Esophagus muscularis mucosa (tissue), 4 donors: ENCODE data around the gene ZNF618. TPM values are rescaled to one million over a fixed set of nuclear protein-coding genes. Genes with fewer than 3 reads are reported as not detected.

Source experiments
- DNase-seq: peaks from one replicate; pipeline ENCODE4 v3.0.0-alpha.2; 2017; ENCODE audit errors: extremely low spot score
- H3K27ac ChIP-seq, 4 donors: fragments of 200-600 bp; sonication (generic); replicated peaks in 1 of 4; 1 replicate in 3 of 4; 2 replicates in 1 of 4; pipeline ENCODE4 v1.5.1; 2016 to 2019; ENCODE audit warnings: mild to moderate bottlenecking in 1 of 4
- H3K27me3 ChIP-seq, 4 donors: fragments of 200-600 bp; sonication (generic); one replicate each; pipeline versions ENCODE4 v1.5.1 to v1.6.0; 2016 to 2019
- H3K36me3 ChIP-seq, 4 donors: fragments of 200-600 bp; sonication (generic); one replicate each; pipeline ENCODE4 v1.5.1; 2016 to 2019
- H3K4me1 ChIP-seq, 4 donors: fragments of 200-600 bp; sonication (generic); one replicate each; pipeline ENCODE4 v1.5.1; 2016 to 2019
- H3K4me3 ChIP-seq, 4 donors: fragments of 200-600 bp; sonication (generic); 1 replicate in 2 of 4; 2 replicates in 2 of 4; pipeline ENCODE4 v1.5.1; 2016 to 2019; ENCODE audit warnings: mild to moderate bottlenecking in 4 of 4, moderate library complexity in 1 of 4
- H3K9me3 ChIP-seq, 4 donors: fragments of 200-600 bp; sonication (generic); 1 replicate in 3 of 4; 2 replicates in 1 of 4; pipeline ENCODE4 v1.5.1; 2016 to 2019
- EP300 ChIP-seq: sonication (generic); formaldehyde crosslinking; IDR thresholded peaks from one replicate; pipeline ENCODE4 v1.6.1; 2017; ENCODE audit warnings: antibody characterized with exemption
- POLR2A ChIP-seq: fragments of 450-650 bp; IDR thresholded peaks from one replicate; pipeline ENCODE4 v1.6.1; 2017; ENCODE audit warnings: antibody characterized with exemption, moderate library complexity, mild to moderate bottlenecking, low read depth
- POLR2AphosphoS5 ChIP-seq, 2 donors: sonication (generic); formaldehyde crosslinking; IDR thresholded peaks; one replicate each; pipeline ENCODE4 v1.6.1; 2017; ENCODE audit warnings: antibody characterized with exemption in 2 of 2
- WGBS: methylation state at CpG from one replicate; pipeline ENCODE4 v1.1.5; 2018; 5-methylcytosine and 5-hydroxymethylcytosine counted together
- intact Hi-C: fragments of 100-400 bp; cut with DNase I; formaldehyde crosslinking; loops from one replicate; pipeline ENCODE4 v1.15.1; 2023
- total RNA-seq, 4 donors: library from RNA; depleted of rRNA; stranded (reverse); fragments of >200 nt; gene quantifications; one replicate each; pipeline versions ENCODE4 v1.1.0 to v1.2.1, GENCODE V29; 2016
- TF ChIP-seq, protein P1 (sequence below), 3 experiments: fragments of 200-600 bp in 2 of 3; fragments of 450-650 bp in 1 of 3; sonication (generic) in 2 of 3; IDR thresholded peaks; one replicate each; pipeline ENCODE4 v1.5.1; 2017 to 2019; ENCODE audit warnings: antibody characterized with exemption in 3 of 3, mild to moderate bottlenecking in 2 of 3, moderate library complexity in 1 of 3

ZNF618 gene
- total RNA-seq, 4 donors from 2014 or later, result 1.2 to 4.5 (median 2.6) TPM

DNA sequence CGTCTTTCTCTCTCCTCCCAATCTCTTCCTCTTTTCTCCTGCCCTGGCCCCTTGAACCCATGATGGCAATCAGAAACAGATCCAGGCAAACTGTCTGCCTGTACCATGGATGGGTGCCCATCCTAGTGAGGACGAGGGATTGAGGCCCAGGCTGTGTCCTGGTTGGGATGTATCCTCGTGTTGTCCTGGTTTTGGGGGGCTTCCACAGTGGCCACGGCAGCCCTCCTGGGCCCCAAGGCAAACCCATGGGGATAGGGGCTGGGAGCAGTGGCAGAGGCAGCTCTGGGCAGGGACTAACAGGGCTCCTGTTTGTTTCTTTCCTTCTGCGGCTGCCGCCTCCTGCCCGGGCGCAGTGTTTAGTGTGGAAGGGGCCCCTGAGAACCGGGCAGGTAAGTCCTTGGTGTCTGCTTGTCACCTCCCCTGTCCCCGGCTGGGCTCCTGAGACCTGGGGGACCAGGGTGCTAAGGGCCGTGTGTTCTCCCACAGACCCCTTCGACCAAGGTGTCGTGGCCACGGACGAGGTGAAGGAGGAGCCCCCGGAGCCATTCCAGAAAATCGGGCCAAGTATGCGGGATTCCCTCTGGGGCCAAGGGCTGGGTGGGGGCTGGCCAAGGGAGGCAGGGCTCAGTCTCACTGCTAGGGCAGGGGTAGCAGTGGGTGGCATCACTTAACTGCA, 132.0 kb downstream of the ZNF618 start:
- 91% methylated on average over 17 of the region's 18 CpGs for WGBS
- intact Hi-C loops, result no loop called here
- peak; percentile 57 for DNase-seq
- no peaks in the 10 kb centered on the region for H3K9me3 ChIP-seq
- H3K36me3 ChIP-seq, result peaks cover 0 to 17% (median 0%) of the 10 kb centered on the region in 4 donors
- TF ChIP-seq EP300 (no peak), POLR2A (no peak), POLR2AphosphoS5 (IDR thresholded peaks at IDR 0.05) (no peak)
- TF ChIP-seq, protein P1, sequence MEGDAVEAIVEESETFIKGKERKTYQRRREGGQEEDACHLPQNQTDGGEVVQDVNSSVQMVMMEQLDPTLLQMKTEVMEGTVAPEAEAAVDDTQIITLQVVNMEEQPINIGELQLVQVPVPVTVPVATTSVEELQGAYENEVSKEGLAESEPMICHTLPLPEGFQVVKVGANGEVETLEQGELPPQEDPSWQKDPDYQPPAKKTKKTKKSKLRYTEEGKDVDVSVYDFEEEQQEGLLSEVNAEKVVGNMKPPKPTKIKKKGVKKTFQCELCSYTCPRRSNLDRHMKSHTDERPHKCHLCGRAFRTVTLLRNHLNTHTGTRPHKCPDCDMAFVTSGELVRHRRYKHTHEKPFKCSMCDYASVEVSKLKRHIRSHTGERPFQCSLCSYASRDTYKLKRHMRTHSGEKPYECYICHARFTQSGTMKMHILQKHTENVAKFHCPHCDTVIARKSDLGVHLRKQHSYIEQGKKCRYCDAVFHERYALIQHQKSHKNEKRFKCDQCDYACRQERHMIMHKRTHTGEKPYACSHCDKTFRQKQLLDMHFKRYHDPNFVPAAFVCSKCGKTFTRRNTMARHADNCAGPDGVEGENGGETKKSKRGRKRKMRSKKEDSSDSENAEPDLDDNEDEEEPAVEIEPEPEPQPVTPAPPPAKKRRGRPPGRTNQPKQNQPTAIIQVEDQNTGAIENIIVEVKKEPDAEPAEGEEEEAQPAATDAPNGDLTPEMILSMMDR (IDR thresholded peaks at IDR 0.05), result no peak
- H3K4me3 ChIP-seq, result no peak overlapping the region
- no peak overlapping the region for H3K27ac ChIP-seq
- no peaks in the 10 kb centered on the region for H3K27me3 ChIP-seq
- peaks cover 7 to 15% (median 10%) of the 10 kb centered on the region in 4 donors for H3K4me1 ChIP-seq

DNA sequence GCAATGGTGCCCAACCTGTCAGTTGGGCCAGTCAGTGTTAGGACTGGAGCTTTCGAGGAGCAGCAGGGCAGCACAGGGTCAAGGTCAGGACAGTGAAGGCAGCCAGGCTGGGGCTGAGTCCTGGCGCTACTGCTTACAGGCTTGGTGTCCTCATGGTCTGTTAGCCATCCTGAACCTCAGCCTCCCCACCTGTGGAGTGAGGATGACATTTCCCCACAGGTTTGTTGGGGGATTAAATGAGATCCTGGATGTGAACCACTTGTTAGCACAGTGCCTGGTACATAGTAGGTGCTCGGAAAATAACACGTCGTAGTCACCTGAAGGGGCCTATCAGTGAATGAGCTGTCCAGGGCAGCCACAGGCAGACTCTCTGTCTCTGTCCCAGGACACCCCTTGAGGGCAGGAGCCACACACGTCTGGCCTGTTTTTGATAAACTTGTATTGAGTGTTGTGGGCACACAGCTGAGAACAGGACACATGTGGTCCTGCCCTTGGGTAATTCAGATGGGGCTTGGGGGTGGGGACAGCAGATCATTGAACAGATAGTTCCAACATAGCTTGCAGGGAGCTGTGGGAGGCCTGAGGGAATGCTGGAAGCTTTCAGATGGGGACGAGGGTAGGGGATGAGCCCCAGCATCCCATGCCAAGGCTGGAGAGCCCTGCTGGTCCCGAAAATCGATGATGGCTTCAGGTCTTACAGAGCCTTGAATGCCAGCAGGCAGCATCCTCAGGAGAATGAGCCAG, 132.7 kb downstream of the ZNF618 start:
- Histone ChIP-seq H3K9me3 (peaks cover 0 to 4% (median 3%) of the 10 kb centered on the region in 4 donors), H3K27ac (no peak overlapping the region), H3K27me3 (no peaks in the 10 kb centered on the region), H3K4me3 (no peak overlapping the region), H3K36me3 (peaks cover 0 to 17% (median 0%) of the 10 kb centered on the region in 4 donors), H3K4me1 (peaks cover 4 to 8% (median 6%) of the 10 kb centered on the region in 4 donors)
- peak; percentile 82 for DNase-seq
- TF ChIP-seq POLR2A, result no peak
- no peak for TF ChIP-seq POLR2AphosphoS5 (IDR thresholded peaks at IDR 0.05)
- TF ChIP-seq, protein P1 (IDR thresholded peaks at IDR 0.05), result no peak
- no peak for TF ChIP-seq EP300
- intact Hi-C loops, result no loop called here
- WGBS, result 91% methylated on average over 9 of the region's 9 CpGs

DNA sequence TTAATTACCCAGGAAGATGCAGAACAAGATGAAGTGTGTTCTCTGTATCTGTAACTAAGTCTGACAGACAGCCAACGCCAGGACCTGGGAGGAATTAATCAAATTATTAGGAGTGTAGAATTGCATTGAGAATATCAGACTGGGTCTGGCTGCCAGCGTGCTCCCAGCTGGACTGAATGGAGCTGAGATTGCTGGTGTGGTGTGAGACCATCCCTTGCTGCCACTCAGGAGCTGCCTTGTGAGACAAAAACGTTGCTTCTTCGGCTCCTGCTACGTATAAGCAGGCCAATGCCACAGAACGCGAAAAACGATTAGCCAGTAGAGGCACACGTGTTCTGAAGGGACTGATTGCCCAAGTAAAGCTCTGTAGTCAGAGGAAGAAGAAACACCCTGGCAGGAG, 135.2 kb downstream of the ZNF618 start:
- Histone ChIP-seq H3K27me3 (no peaks in the 10 kb centered on the region), H3K4me1 (no peaks in the 10 kb centered on the region), H3K9me3 (peaks cover 0 to 9% (median 8%) of the 10 kb centered on the region in 4 donors), H3K4me3 (no peak overlapping the region), H3K36me3 (peaks cover 0 to 17% (median 0%) of the 10 kb centered on the region in 4 donors), H3K27ac (no peak overlapping the region)
- peak; percentile 4 for DNase-seq
- no peak for TF ChIP-seq EP300
- intact Hi-C loops, result no loop called here
- 90% methylated on average over 9 of the region's 9 CpGs for WGBS

DNA sequence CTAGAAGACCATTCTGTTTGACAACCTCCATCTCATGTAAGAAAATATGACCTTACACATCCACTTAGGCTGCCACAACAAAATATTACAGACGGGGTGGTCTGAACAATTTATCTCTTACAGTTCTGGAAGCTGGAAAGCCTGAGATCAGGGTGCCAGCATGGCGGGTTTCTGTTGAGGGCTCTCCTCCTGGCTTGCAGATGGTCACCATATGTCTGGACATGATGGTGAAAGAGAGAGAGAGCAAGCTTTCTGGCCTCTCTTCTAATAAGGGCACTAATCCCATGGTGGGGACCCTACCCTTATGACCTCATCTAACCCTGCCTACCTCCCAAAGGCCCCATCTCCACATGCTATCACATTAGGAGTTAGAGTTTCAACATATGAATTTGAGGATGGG, 136.0 kb downstream of the ZNF618 start:
- peak; percentile 75 for DNase-seq
- intact Hi-C loops, result no loop called here
- 73% methylated on average over 2 of the region's 2 CpGs for WGBS

DNA sequence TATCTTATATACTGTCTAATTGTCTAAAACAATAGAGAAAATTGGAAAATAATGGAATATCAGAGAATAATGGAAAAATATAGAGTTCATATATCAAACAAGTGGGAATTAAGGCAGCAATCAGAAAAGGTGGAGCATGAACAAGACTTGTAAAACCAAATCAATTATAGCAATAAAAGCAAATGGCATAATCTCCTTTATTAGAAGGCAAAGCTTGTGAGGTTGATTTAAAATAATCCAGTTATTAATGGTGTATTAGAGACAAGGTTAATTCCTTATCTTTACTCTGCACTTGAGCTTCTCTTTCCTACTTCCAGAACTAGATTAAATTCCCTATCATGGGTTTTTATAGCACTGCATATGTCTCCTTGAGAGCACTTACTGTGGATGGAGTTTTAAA, 137.9 kb downstream of the ZNF618 start:
- DNase-seq, result no peak
- no peak overlapping the region for H3K4me3 ChIP-seq
- H3K36me3 ChIP-seq, result peaks cover 0 to 27% (median 20%) of the 10 kb centered on the region in 4 donors
- intact Hi-C loops, result no loop called here
- no peaks in the 10 kb centered on the region for H3K27me3 ChIP-seq
- peaks cover 0 to 9% (median 8%) of the 10 kb centered on the region in 4 donors for H3K9me3 ChIP-seq
- H3K4me1 ChIP-seq, result no peaks in the 10 kb centered on the region
- TF ChIP-seq, protein P1 (IDR thresholded peaks at IDR 0.05), result no peak
- TF ChIP-seq POLR2AphosphoS5 (IDR thresholded peaks at IDR 0.05) (no peak), POLR2A (no peak), EP300 (no peak)
- no peak overlapping the region for H3K27ac ChIP-seq

More for the DNA sequence above, 136.0 kb downstream of the ZNF618 start:
- Histone ChIP-seq H3K27me3 (no peaks in the 10 kb centered on the region), H3K36me3 (peaks cover 0 to 20% (median 7%) of the 10 kb centered on the region in 4 donors), H3K4me1 (no peaks in the 10 kb centered on the region), H3K4me3 (no peak overlapping the region), H3K27ac (no peak overlapping the region), H3K9me3 (peaks cover 0 to 9% (median 8%) of the 10 kb centered on the region in 4 donors)
- no peak for TF ChIP-seq POLR2AphosphoS5 (IDR thresholded peaks at IDR 0.05)
- no peak for TF ChIP-seq EP300
- TF ChIP-seq, protein P1 (IDR thresholded peaks at IDR 0.05), result no peak
- no peak for TF ChIP-seq POLR2A
